GM12878 (cell line): ENCODE measurements around the gene SNED1.

Source experiments
- JUNB ChIP-seq: IDR thresholded peaks from 2 replicates; pipeline ENCODE4 v1.6.1; 2016; ENCODE audit warnings: antibody characterized with exemption, mild to moderate bottlenecking
- NFXL1 ChIP-seq: fragments of 450-650 bp; IDR thresholded peaks from 2 replicates; pipeline ENCODE4 v1.6.1; 2017; ENCODE audit warnings: antibody characterized with exemption, mild to moderate bottlenecking, borderline replicate concordance
- SMC3 ChIP-seq: IDR thresholded peaks from 2 replicates; pipeline ENCODE4 v1.6.1; 2011; ENCODE audit warnings: low read length, improper control_type of control experiment, borderline replicate concordance
- TF ChIP-seq, protein P1 (sequence below), 3 experiments: IDR thresholded peaks in 2 of 3; conservative IDR thresholded peaks in 1 of 3; 2 replicates each; pipeline ENCODE4 v1.5.1; 2011; ENCODE audit warnings: low read depth in 3 of 3, low read length in 3 of 3, mild to moderate bottlenecking in 3 of 3, control low read depth in 2 of 3, moderate library complexity in 2 of 3, inconsistent platforms in 1 of 3, mixed read lengths in 1 of 3; ENCODE audit not compliant: control insufficient read depth in 2 of 3, insufficient read depth in 1 of 3; ENCODE audit errors: extremely low read depth in 1 of 3
- TF ChIP-seq, protein P2 (sequence below): fragments of 450-650 bp; formaldehyde crosslinking; IDR thresholded peaks from 2 replicates; pipeline ENCODE4 v1.4.0; 2022; ENCODE audit warnings: mild to moderate bottlenecking, moderate library complexity

DNA sequence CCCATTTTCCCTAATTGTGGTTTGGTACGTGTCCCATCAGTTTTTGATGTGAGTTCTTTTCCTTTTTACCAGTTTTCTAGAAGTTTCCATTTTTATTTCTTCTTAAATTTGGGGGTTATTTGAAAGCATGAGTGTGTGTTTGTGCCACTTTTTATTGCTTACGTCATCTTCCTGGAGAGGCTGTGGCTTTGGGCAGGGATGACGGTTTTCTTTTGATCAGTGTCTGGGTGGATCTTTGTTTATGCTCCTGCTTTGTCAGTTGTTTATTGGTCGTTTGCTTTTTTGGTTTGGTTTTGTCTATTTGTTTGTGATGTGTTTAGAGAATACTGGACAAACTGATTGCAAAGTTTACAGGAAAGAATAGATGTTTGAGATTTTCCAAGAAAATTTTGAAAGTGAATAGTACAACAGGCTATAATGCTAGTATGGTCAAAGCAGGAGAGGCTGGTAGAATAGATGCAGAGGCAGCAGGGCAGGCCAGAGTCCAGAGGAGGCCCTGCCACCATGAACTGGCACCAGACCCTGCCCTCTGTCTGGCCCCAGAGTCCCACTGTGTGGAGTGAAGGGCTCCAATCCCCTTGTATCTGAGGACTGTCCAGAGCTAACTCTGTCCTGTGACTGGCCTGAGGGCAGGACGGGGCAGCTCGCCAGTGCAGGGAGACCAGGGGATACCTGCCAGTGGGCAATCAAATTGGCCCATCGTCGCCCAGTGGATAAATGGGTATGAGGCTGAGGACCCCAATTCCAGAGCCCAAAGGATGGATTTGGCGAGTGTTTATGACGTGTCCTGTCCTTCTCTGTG lies 23.4 kb upstream of the SNED1 start:
- TF ChIP-seq, protein P1, sequence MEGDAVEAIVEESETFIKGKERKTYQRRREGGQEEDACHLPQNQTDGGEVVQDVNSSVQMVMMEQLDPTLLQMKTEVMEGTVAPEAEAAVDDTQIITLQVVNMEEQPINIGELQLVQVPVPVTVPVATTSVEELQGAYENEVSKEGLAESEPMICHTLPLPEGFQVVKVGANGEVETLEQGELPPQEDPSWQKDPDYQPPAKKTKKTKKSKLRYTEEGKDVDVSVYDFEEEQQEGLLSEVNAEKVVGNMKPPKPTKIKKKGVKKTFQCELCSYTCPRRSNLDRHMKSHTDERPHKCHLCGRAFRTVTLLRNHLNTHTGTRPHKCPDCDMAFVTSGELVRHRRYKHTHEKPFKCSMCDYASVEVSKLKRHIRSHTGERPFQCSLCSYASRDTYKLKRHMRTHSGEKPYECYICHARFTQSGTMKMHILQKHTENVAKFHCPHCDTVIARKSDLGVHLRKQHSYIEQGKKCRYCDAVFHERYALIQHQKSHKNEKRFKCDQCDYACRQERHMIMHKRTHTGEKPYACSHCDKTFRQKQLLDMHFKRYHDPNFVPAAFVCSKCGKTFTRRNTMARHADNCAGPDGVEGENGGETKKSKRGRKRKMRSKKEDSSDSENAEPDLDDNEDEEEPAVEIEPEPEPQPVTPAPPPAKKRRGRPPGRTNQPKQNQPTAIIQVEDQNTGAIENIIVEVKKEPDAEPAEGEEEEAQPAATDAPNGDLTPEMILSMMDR (IDR thresholded peaks at IDR 0.05 in 2 of 3, conservative IDR thresholded peaks at IDR 0.05 in 1 of 3; ENCODE audit: control insufficient read depth in 2 of 3, extremely low read depth in 1 of 3, insufficient read depth in 1 of 3, low read depth in 3 of 3, low read length in 3 of 3) = no peak
- TF ChIP-seq NFXL1 = no peak
- TF ChIP-seq, protein P2, sequence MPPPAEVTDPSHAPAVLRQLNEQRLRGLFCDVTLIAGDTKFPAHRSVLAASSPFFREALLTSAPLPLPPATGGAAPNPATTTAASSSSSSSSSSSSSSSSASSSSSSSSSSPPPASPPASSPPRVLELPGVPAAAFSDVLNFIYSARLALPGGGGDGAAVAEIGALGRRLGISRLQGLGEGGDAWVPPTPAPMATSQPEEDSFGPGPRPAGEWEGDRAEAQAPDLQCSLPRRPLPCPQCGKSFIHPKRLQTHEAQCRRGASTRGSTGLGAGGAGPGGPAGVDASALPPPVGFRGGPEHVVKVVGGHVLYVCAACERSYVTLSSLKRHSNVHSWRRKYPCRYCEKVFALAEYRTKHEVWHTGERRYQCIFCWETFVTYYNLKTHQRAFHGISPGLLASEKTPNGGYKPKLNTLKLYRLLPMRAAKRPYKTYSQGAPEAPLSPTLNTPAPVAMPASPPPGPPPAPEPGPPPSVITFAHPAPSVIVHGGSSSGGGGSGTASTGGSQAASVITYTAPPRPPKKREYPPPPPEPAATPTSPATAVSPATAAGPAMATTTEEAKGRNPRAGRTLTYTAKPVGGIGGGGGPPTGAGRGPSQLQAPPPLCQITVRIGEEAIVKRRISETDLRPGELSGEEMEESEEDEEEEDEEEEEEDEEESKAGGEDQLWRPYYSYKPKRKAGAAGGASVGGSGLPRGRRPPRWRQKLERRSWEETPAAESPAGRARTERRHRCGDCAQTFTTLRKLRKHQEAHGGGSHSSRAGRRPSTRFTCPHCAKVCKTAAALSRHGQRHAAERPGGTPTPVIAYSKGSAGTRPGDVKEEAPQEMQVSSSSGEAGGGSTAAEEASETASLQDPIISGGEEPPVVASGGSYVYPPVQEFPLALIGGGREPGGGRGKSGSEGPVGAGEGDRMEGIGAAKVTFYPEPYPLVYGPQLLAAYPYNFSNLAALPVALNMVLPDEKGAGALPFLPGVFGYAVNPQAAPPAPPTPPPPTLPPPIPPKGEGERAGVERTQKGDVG (CRISPR knock-in tag) = no peak
- no peak for TF ChIP-seq SMC3
- TF ChIP-seq JUNB = no peak
